HEK293 (cell line): ENCODE measurements around the gene GTSE1.
A peak's percentile ranks its signal among the peaks of the same experiment; 100 is the strongest.

Source experiments
- CTCF ChIP-seq: fragments of 450-650 bp; formaldehyde crosslinking; IDR thresholded peaks from 2 replicates; pipeline ENCODE4 v1.5.1; 2016; ENCODE audit warnings: missing biosample characterization, missing genetic modification characterization
- HOXA7 ChIP-seq: sonication (generic); formaldehyde crosslinking; IDR thresholded peaks from 2 replicates; pipeline ENCODE4 v1.8.1; 2022; ENCODE audit warnings: missing genetic modification reagents, borderline replicate concordance
- INSM2 ChIP-seq: fragments of 450-650 bp; formaldehyde crosslinking; IDR thresholded peaks from 2 replicates; pipeline ENCODE4 v1.5.1; 2016; ENCODE audit warnings: missing biosample characterization, missing genetic modification characterization
- KLF7 ChIP-seq: fragments of 450-650 bp; formaldehyde crosslinking; IDR thresholded peaks from 2 replicates; pipeline ENCODE4 v1.5.1; 2016; ENCODE audit warnings: missing biosample characterization, missing genetic modification characterization, borderline replicate concordance
- MYNN ChIP-seq: fragments of 450-650 bp; formaldehyde crosslinking; IDR thresholded peaks from 2 replicates; pipeline ENCODE4 v1.5.1; 2016; ENCODE audit warnings: missing biosample characterization, missing genetic modification characterization, borderline replicate concordance
- OVOL3 ChIP-seq: fragments of 450-650 bp; formaldehyde crosslinking; IDR thresholded peaks from 2 replicates; pipeline ENCODE4 v1.5.1; 2016; ENCODE audit warnings: missing biosample characterization, missing genetic modification characterization
- PRDM4 ChIP-seq: fragments of 450-650 bp; formaldehyde crosslinking; IDR thresholded peaks from 2 replicates; pipeline ENCODE4 v1.5.1; 2017; ENCODE audit warnings: missing biosample characterization, missing genetic modification characterization
- RBAK ChIP-seq: fragments of 450-650 bp; formaldehyde crosslinking; IDR thresholded peaks from 2 replicates; pipeline ENCODE4 v1.5.1; 2016; ENCODE audit warnings: missing biosample characterization, missing genetic modification characterization
- SP2 ChIP-seq: fragments of 450-650 bp; formaldehyde crosslinking; IDR thresholded peaks from 2 replicates; pipeline ENCODE4 v1.5.1; 2016; ENCODE audit warnings: missing biosample characterization, missing genetic modification characterization
- SP7 ChIP-seq: fragments of 450-650 bp; formaldehyde crosslinking; IDR thresholded peaks from 2 replicates; pipeline ENCODE4 v1.5.1; 2016; ENCODE audit warnings: missing biosample characterization, missing genetic modification characterization
- ZBTB21 ChIP-seq: fragments of 450-650 bp; formaldehyde crosslinking; IDR thresholded peaks from 2 replicates; pipeline ENCODE4 v1.5.1; 2017; ENCODE audit warnings: missing biosample characterization, missing genetic modification characterization
- ZBTB49 ChIP-seq: fragments of 450-650 bp; formaldehyde crosslinking; IDR thresholded peaks from 2 replicates; pipeline ENCODE4 v1.5.1; 2016; ENCODE audit warnings: missing biosample characterization, missing genetic modification characterization, low read depth
- ZNF214 ChIP-seq: fragments of 450-650 bp; formaldehyde crosslinking; IDR thresholded peaks from 2 replicates; pipeline ENCODE4 v1.5.1; 2017; ENCODE audit warnings: missing biosample characterization, mild to moderate bottlenecking, missing genetic modification characterization, borderline replicate concordance
- ZNF223 ChIP-seq: fragments of 450-650 bp; formaldehyde crosslinking; IDR thresholded peaks from 2 replicates; pipeline ENCODE4 v1.5.1; 2016; ENCODE audit warnings: missing biosample characterization, missing genetic modification characterization
- ZNF274 ChIP-seq, 2 experiments: fragments of 200-500 bp in 1 of 2; fragments of 450-650 bp in 1 of 2; sonication (Bioruptor generic) in 1 of 2; formaldehyde crosslinking in 1 of 2; IDR thresholded peaks; 2 replicates each; pipeline versions ENCODE4 v1.5.1 to v1.6.1; 2014 to 2016; ENCODE audit warnings: borderline replicate concordance in 1 of 2, inconsistent platforms in 1 of 2, low read length in 1 of 2, missing biosample characterization in 1 of 2, missing genetic modification characterization in 1 of 2
- ZNF354C ChIP-seq: fragments of 450-650 bp; formaldehyde crosslinking; IDR thresholded peaks from 2 replicates; pipeline ENCODE4 v1.5.1; 2016; ENCODE audit warnings: missing biosample characterization, missing genetic modification characterization, low read depth, borderline replicate concordance
- ZNF404 ChIP-seq: fragments of 450-650 bp; formaldehyde crosslinking; IDR thresholded peaks from 2 replicates; pipeline ENCODE4 v1.5.1; 2017; ENCODE audit warnings: missing biosample characterization, missing genetic modification characterization
- ZNF48 ChIP-seq: fragments of 450-650 bp; formaldehyde crosslinking; IDR thresholded peaks from 2 replicates; pipeline ENCODE4 v1.5.1; 2016; ENCODE audit warnings: missing biosample characterization, missing genetic modification characterization
- ZNF518A ChIP-seq: fragments of 450-650 bp; formaldehyde crosslinking; conservative IDR thresholded peaks from 2 replicates; pipeline ENCODE4 v1.5.1; 2016; ENCODE audit warnings: low read depth, missing biosample characterization, missing genetic modification characterization
- ZNF530 ChIP-seq: fragments of 450-650 bp; formaldehyde crosslinking; IDR thresholded peaks from 2 replicates; pipeline ENCODE4 v1.5.1; 2016; ENCODE audit warnings: low read depth, missing biosample characterization, missing genetic modification characterization
- ZNF654 ChIP-seq: fragments of 450-650 bp; formaldehyde crosslinking; IDR thresholded peaks from 2 replicates; pipeline ENCODE4 v1.5.1; 2016; ENCODE audit warnings: low read depth, missing biosample characterization, missing genetic modification characterization
- ZNF670 ChIP-seq: fragments of 450-650 bp; formaldehyde crosslinking; IDR thresholded peaks from 2 replicates; pipeline ENCODE4 v1.5.1; 2016; ENCODE audit warnings: missing biosample characterization, missing genetic modification characterization, low read depth
- ZXDB ChIP-seq: fragments of 450-650 bp; formaldehyde crosslinking; IDR thresholded peaks from 2 replicates; pipeline ENCODE4 v1.5.1; 2016; ENCODE audit warnings: missing biosample characterization, missing genetic modification characterization

GTSE1 gene

GRCh38 chr22:46335201-46336118 lies 38.8 kb downstream of the GTSE1 start, which contains the start of gene TRMU (continued):
- peak; percentile 47; the same call in 1 of the 2 replicates for TF ChIP-seq PRDM4 (tag by site-specific recombination)
- no peak for TF ChIP-seq ZNF214 (tag by site-specific recombination)
- peak; percentile 92 for TF ChIP-seq SP2
- TF ChIP-seq INSM2 (tag by site-specific recombination), result peak; percentile 58; the same call in 1 of the 2 replicates
- no peak for TF ChIP-seq ZBTB49 (tag by site-specific recombination)
- TF ChIP-seq CTCF, result peak; percentile 37; the same call in 1 of the 2 replicates
- TF ChIP-seq ZNF223 (tag by site-specific recombination), result no peak
- TF ChIP-seq SP7 (tag by site-specific recombination), result peak; percentile 81
- 0 out of 2 replicates have a peak, but pooled peaks have one; percentile 21 for TF ChIP-seq ZBTB21 (tag by site-specific recombination)
- no peak for TF ChIP-seq RBAK
- TF ChIP-seq MYNN, result peak; percentile 33; the same call in 1 of the 2 replicates
- no peak for TF ChIP-seq ZNF354C
- TF ChIP-seq KLF7 (tag by site-specific recombination), result no peak
- peak; percentile 70; the same call in 1 of the 2 replicates for TF ChIP-seq OVOL3 (tag by site-specific recombination)
- peak; percentile 89 for TF ChIP-seq ZXDB (tag by site-specific recombination)
- TF ChIP-seq ZNF404 (tag by site-specific recombination), result no peak
- TF ChIP-seq ZNF670 (tag by site-specific recombination), result no peak
- TF ChIP-seq ZNF654, result no peak
- no peak for TF ChIP-seq ZNF48 (tag by site-specific recombination)
- no peak for TF ChIP-seq HOXA7
- peak; percentile 68; the same call in 1 of the 2 replicates for TF ChIP-seq ZNF518A
- no peak for TF ChIP-seq ZNF530 (tag by site-specific recombination)
- TF ChIP-seq ZNF274 (IDR thresholded peaks at IDR 0.05; ENCODE audit: low read length), result no peak
- no peak for TF ChIP-seq ZNF274 (tag by site-specific recombination; IDR thresholded peaks at IDR 0.05; ENCODE audit: borderline replicate concordance)
